Esophagus squamous epithelium (tissue), 4 donors: ENCODE data around the gene EIF5A2.

Experiments
- CTCF ChIP-seq, 6 experiments: fragments of 450-650 bp in 4 of 6; fragments of 200-600 bp in 2 of 6; sonication (generic) in 2 of 6; IDR thresholded peaks; one replicate each; pipeline ENCODE4 v1.5.1; 2016 to 2019; ENCODE audit warnings: antibody characterized with exemption in 6 of 6, mild to moderate bottlenecking in 4 of 6, moderate library complexity in 4 of 6
- POLR2A ChIP-seq, 4 donors: fragments of 450-650 bp; IDR thresholded peaks; one replicate each; pipeline ENCODE4 v1.6.1; 2017; ENCODE audit warnings: antibody characterized with exemption in 4 of 4, mild to moderate bottlenecking in 4 of 4, moderate library complexity in 3 of 4

GRCh38 chr3:170953736-170954135 is 45.3 kb upstream of the EIF5A2 start:
- no peak for TF ChIP-seq CTCF (IDR thresholded peaks at IDR 0.05)
- no peak for TF ChIP-seq POLR2A (IDR thresholded peaks at IDR 0.05)
